ENCODE measurements around the gene TIFAB.

DNA sequence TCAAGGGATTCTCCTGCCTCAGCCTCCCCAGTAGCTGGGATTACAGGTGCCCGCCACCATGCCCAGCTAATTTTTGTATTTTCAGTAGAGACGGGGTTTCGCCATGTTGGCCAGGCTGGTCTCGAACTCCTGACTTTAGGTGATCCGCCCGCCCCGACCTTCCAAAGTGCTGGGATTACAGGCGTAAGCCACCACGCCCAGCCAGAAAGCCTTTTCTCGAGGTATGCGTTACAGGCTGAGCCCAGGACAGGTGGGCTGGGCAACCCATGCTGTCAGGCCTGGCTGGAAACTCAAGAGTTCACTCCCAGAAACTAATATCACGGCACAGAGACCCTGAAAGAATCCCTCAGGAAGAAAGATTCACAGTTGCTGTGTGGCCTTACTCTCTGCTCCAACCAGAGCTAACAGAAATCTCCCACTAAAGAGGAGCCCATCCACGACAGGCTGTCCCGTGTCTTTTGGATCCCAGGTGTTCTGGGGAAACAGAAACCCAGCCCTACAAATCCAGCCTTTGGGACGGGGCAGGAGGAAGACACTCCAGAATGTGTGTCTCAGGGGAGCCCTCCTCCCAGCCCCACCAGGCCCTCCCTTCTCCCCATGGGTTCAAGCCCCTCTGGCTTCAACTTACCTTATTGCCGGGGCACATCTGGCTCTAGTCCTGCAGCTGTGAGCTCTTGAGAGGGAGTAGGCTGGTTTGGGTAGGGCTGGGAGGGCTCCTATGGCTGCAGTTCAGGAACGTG is 400 bp downstream of the TIFAB start:
- no peak for TF ChIP-seq CTCF (IDR thresholded peaks at IDR 0.05)
- TF ChIP-seq, protein P1, sequence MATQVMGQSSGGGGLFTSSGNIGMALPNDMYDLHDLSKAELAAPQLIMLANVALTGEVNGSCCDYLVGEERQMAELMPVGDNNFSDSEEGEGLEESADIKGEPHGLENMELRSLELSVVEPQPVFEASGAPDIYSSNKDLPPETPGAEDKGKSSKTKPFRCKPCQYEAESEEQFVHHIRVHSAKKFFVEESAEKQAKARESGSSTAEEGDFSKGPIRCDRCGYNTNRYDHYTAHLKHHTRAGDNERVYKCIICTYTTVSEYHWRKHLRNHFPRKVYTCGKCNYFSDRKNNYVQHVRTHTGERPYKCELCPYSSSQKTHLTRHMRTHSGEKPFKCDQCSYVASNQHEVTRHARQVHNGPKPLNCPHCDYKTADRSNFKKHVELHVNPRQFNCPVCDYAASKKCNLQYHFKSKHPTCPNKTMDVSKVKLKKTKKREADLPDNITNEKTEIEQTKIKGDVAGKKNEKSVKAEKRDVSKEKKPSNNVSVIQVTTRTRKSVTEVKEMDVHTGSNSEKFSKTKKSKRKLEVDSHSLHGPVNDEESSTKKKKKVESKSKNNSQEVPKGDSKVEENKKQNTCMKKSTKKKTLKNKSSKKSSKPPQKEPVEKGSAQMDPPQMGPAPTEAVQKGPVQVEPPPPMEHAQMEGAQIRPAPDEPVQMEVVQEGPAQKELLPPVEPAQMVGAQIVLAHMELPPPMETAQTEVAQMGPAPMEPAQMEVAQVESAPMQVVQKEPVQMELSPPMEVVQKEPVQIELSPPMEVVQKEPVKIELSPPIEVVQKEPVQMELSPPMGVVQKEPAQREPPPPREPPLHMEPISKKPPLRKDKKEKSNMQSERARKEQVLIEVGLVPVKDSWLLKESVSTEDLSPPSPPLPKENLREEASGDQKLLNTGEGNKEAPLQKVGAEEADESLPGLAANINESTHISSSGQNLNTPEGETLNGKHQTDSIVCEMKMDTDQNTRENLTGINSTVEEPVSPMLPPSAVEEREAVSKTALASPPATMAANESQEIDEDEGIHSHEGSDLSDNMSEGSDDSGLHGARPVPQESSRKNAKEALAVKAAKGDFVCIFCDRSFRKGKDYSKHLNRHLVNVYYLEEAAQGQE (IDR thresholded peaks at IDR 0.05; ENCODE audit: insufficient read depth in 1 of 2, low read depth in 2 of 2, low read length in 1 of 2): no peak
- TF ChIP-seq POLR2AphosphoS5 (IDR thresholded peaks at IDR 0.05; ENCODE audit: low read depth, low read length): no peak
